Measurements from ENCODE around the gene FAIM2.
A peak's percentile ranks its signal among the peaks of the same experiment; 100 is the strongest.
"Not testable (repeated sequence)": the region's sequence is repeated elsewhere in the genome, so short reads cannot be mapped to it uniquely, and the experiment has no call there.

Gene FAIM2

GRCh38 chr12:49893753-49894750, 9.6 kb downstream of the FAIM2 start:
- peak in 1 of 2 experiments; percentile 18 for DNase-seq

- no peak for DNase-seq
Measured at GRCh38 chr12:49892732-49893317, 10.9 kb downstream of the FAIM2 start.

GRCh38 chr12:49892084-49892731, 11.5 kb downstream of the FAIM2 start:
- DNase-seq, result no peak

GRCh38 chr12:49891476-49891875, 12.2 kb downstream of the FAIM2 start:
- no peak for DNase-seq

GRCh38 chr12:49891012-49891411, 12.7 kb downstream of the FAIM2 start:
- no peak for DNase-seq

GRCh38 chr12:49890096-49890461, 13.6 kb downstream of the FAIM2 start:
- DNase-seq, result no peak

GRCh38 chr12:49889361-49890095, 14.2 kb downstream of the FAIM2 start:
- no peak for DNase-seq

GRCh38 chr12:49888461-49889151, 15.1 kb downstream of the FAIM2 start:
- peak in 1 of 2 experiments; percentile 29 for DNase-seq

- no peak for DNase-seq
Measured at GRCh38 chr12:49887536-49888401, 15.9 kb downstream of the FAIM2 start.

- DNase-seq, result no peak
Measured at GRCh38 chr12:49887091-49887490, 16.6 kb downstream of the FAIM2 start.

GRCh38 chr12:49885663-49886461, 17.8 kb downstream of the FAIM2 start:
- DNase-seq, result no peak

- peak in 1 of 2 experiments; percentile 52 for DNase-seq
Measured at GRCh38 chr12:49885118-49885517, 18.6 kb downstream of the FAIM2 start.

GRCh38 chr12:49882851-49883464, 20.7 kb downstream of the FAIM2 start:
- DNase-seq, result no peak

- DNase-seq, result no peak
Measured at GRCh38 chr12:49882248-49882850, 21.4 kb downstream of the FAIM2 start.

GRCh38 chr12:49881415-49882247, 22.1 kb downstream of the FAIM2 start:
- no peak for DNase-seq

- no peak for DNase-seq
Measured at GRCh38 chr12:49880756-49881414, 22.8 kb downstream of the FAIM2 start.

GRCh38 chr12:49879065-49879464, 24.6 kb downstream of the FAIM2 start:
- DNase-seq, result not testable (repeated sequence)

GRCh38 chr12:49878021-49878420, 25.7 kb downstream of the FAIM2 start:
- DNase-seq, result no peak
